Measurements from ENCODE around the gene LIN54.
"Not testable (repeated sequence)": the region's sequence is repeated elsewhere in the genome, so short reads cannot be mapped to it uniquely, and the experiment has no call there.

DNA sequence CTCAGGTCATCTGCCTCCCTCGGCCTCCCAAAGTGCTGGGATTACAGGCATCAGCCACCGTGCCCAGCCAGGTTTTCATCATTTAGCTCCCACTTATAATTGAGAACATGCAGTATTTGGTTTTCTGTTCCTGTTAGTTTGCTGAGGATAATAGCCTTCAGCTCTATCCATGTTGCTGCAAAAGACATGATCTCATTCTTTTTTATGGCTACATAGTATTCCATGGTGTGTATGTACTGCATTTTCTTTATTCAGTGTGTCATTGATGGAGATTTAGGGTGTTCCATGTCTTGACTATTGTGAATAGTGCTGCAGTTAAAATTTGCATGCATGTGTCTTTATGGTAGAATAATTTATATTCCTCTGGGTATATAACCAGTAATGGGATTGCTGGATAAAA lies 96.7 kb downstream of the LIN54 start:
- not testable (repeated sequence) for TF ChIP-seq POLR2A (IDR thresholded peaks at IDR 0.05)
- TF ChIP-seq, protein P1, sequence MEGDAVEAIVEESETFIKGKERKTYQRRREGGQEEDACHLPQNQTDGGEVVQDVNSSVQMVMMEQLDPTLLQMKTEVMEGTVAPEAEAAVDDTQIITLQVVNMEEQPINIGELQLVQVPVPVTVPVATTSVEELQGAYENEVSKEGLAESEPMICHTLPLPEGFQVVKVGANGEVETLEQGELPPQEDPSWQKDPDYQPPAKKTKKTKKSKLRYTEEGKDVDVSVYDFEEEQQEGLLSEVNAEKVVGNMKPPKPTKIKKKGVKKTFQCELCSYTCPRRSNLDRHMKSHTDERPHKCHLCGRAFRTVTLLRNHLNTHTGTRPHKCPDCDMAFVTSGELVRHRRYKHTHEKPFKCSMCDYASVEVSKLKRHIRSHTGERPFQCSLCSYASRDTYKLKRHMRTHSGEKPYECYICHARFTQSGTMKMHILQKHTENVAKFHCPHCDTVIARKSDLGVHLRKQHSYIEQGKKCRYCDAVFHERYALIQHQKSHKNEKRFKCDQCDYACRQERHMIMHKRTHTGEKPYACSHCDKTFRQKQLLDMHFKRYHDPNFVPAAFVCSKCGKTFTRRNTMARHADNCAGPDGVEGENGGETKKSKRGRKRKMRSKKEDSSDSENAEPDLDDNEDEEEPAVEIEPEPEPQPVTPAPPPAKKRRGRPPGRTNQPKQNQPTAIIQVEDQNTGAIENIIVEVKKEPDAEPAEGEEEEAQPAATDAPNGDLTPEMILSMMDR (IDR thresholded peaks at IDR 0.05) = not testable (repeated sequence)
